K562 (cell line): Measurements from ENCODE around the gene WWP2. TPM values are rescaled to one million over a fixed set of nuclear protein-coding genes. Genes with fewer than 3 reads are reported as not detected.

Source experiments
- ATF3 ChIP-seq, 2 experiments: fragments of 450-650 bp in 1 of 2; sonication (generic) in 1 of 2; formaldehyde crosslinking in 1 of 2; IDR thresholded peaks in 1 of 2; conservative IDR thresholded peaks in 1 of 2; 2 replicates each; pipeline versions ENCODE4 v1.6.1 to v1.8.1; 2016 to 2023; ENCODE audit warnings: mild to moderate bottlenecking in 2 of 2, moderate library complexity in 2 of 2, inconsistent platforms in 1 of 2, missing genetic modification reagents in 1 of 2
- BCOR ChIP-seq: fragments of 450-650 bp; IDR thresholded peaks from 2 replicates; pipeline ENCODE4 v1.6.1; 2016
- CAMTA2 ChIP-seq: fragments of 250-450 bp; sonication (Bioruptor Pico); conservative IDR thresholded peaks from 2 replicates; pipeline ENCODE4 v1.5.1; 2022
- CBX1 ChIP-seq: sonication (generic); IDR thresholded peaks from 2 replicates; pipeline ENCODE4 v1.6.1; 2016; ENCODE audit warnings: antibody characterized with exemption, low read depth, mild to moderate bottlenecking
- CCNT2 ChIP-seq: IDR thresholded peaks from 2 replicates; pipeline ENCODE4 v1.6.1; 2011; ENCODE audit warnings: borderline replicate concordance, low read depth, mild to moderate bottlenecking, moderate library complexity, mixed read lengths, low read length; ENCODE audit not compliant: insufficient read length; ENCODE audit errors: extremely low read depth
- CEBPG ChIP-seq, 3 experiments: fragments of 200-800 bp in 1 of 3; sonication (Bioruptor generic) in 1 of 3; sonication (generic) in 1 of 3; formaldehyde crosslinking in 1 of 3; IDR thresholded peaks in 2 of 3; conservative IDR thresholded peaks in 1 of 3; 2 replicates each; pipeline versions ENCODE4 v1.6.1 to v1.8.0; 2016 to 2022; ENCODE audit warnings: missing compliant biosample characterization in 2 of 3, missing genetic modification characterization in 2 of 3, mild to moderate bottlenecking in 1 of 3, missing genetic modification reagents in 1 of 3
- FOXJ2 ChIP-seq: fragments of 200-800 bp; sonication (Bioruptor generic); IDR thresholded peaks from 2 replicates; pipeline ENCODE4 v1.6.1; 2016; ENCODE audit warnings: missing genetic modification characterization, missing compliant biosample characterization
- FOXK2 ChIP-seq, 2 experiments: fragments of 450-650 bp; IDR thresholded peaks in 1 of 2; conservative IDR thresholded peaks in 1 of 2; 2 replicates each; pipeline ENCODE4 v1.6.1; 2016; ENCODE audit warnings: low read depth in 2 of 2, mild to moderate bottlenecking in 1 of 2
- KLF10 ChIP-seq: fragments of 250-450 bp; sonication (Bioruptor Pico); IDR thresholded peaks from 2 replicates; pipeline ENCODE4 v1.6.1; 2021; ENCODE audit warnings: matching md5 sums
- MCM7 ChIP-seq, 2 experiments: fragments of 450-650 bp; IDR thresholded peaks; 2 replicates each; pipeline ENCODE4 v1.6.1; 2016 to 2018
- NELFE ChIP-seq: IDR thresholded peaks from 2 replicates; pipeline ENCODE4 v1.6.1; 2011; ENCODE audit warnings: mild to moderate bottlenecking; ENCODE audit not compliant: insufficient read depth, insufficient read length
- PREB ChIP-seq: sonication (generic); formaldehyde crosslinking; IDR thresholded peaks from 2 replicates; pipeline ENCODE4 v1.8.1; 2023; ENCODE audit warnings: mild to moderate bottlenecking, missing genetic modification reagents
- RBBP5 ChIP-seq: fragments of 200-600 bp; sonication (generic); IDR thresholded peaks from 2 replicates; pipeline ENCODE4 v1.6.1; 2012; ENCODE audit warnings: borderline replicate concordance, mild to moderate bottlenecking, low read length, control low read depth, inconsistent platforms; ENCODE audit not compliant: insufficient read depth, poor library complexity, severe bottlenecking
- RBM17 ChIP-seq: fragments of 200-400 bp; formaldehyde crosslinking; IDR thresholded peaks from 2 replicates; pipeline ENCODE4 v1.6.1; 2017; ENCODE audit warnings: low read depth, mild to moderate bottlenecking, low read length, borderline replicate concordance
- STAT5A ChIP-seq: IDR thresholded peaks from 2 replicates; pipeline ENCODE4 v1.6.1; 2012; ENCODE audit warnings: low read length, inconsistent platforms, borderline replicate concordance
- THRAP3 ChIP-seq: fragments of 450-650 bp; IDR thresholded peaks from 2 replicates; pipeline ENCODE4 v1.6.1; 2016; ENCODE audit warnings: mild to moderate bottlenecking, inconsistent platforms, borderline replicate concordance
- XRCC5 ChIP-seq: fragments of 200-400 bp; formaldehyde crosslinking; IDR thresholded peaks from 2 replicates; pipeline ENCODE4 v1.6.1; 2017; ENCODE audit warnings: low read depth, mild to moderate bottlenecking, low read length
- ZBTB49 ChIP-seq: sonication (generic); formaldehyde crosslinking; IDR thresholded peaks from 2 replicates; pipeline ENCODE4 v1.8.0; 2022; ENCODE audit warnings: missing genetic modification reagents, mild to moderate bottlenecking, borderline replicate concordance
- ZBTB9 ChIP-seq: fragments of 450-650 bp; formaldehyde crosslinking; IDR thresholded peaks from 2 replicates; pipeline ENCODE4 v1.4.0; 2020; ENCODE audit warnings: mild to moderate bottlenecking, moderate library complexity
- ZNF184 ChIP-seq: sonication (generic); formaldehyde crosslinking; IDR thresholded peaks from 2 replicates; pipeline ENCODE4 v1.5.0; 2020; ENCODE audit warnings: missing genetic modification reagents
- ZNF778 ChIP-seq: fragments of 450-650 bp; formaldehyde crosslinking; IDR thresholded peaks from 2 replicates; pipeline ENCODE4 v1.4.0; 2020; ENCODE audit warnings: mild to moderate bottlenecking, moderate library complexity
- polyA plus RNA-seq, 8 experiments: library from polyadenylated mRNA; depleted of rRNA in 4 of 8; stranded (reverse) in 5 of 8; unstranded in 3 of 8; fragments of >200 nt; fragmentation: Nextera tagmentation in 2 of 8; fragmentation: Illumina TruSeq in 1 of 8; extraction: Ambion mirVana in 2 of 8; extraction: Trizol in 1 of 8; gene quantifications; 2 replicates each; pipeline versions ENCODE4 v1.2.1 to v1.2.3, GENCODE V29; 2011 to 2014; ENCODE audit warnings: inconsistent platforms in 1 of 8, missing spikeins in 1 of 8
- total RNA-seq, 7 experiments: library from RNA; depleted of rRNA in 6 of 7; stranded (reverse); fragments of >200 nt in 6 of 7; fragmentation: Illumina TruSeq in 2 of 7; extraction: Trizol in 2 of 7; gene quantifications; 2 replicates each; pipeline versions ENCODE4 v1.2.1 to v1.2.3, GENCODE V29; 2011 to 2021; ENCODE audit warnings: low replicate concordance in 1 of 7

WWP2 gene
- total and polyA plus RNA-seq, 9 of the 15 experiments (the other 6 are each of a cell fraction or from before 2014, with no cell fraction given): 1.9 to 34.4 (median 14.6) TPM

GRCh38 chr16:69754469-69755310, 7.4 kb upstream of the WWP2 start, which contains the start of gene NOB1 (continued):
- TF ChIP-seq ZBTB49 (no peak), ZNF778 (CRISPR knock-in tag) (no peak), XRCC5 (no peak), FOXK2 (conservative IDR thresholded peaks at IDR 0.05 in 1 of 2, IDR thresholded peaks at IDR 0.05 in 1 of 2; ENCODE audit: low read depth in 2 of 2) (peak; percentile 69 to 76; a peak in 2 of 4 replicates), STAT5A (no peak), THRAP3 (no peak), NELFE (no peak), ZBTB9 (CRISPR knock-in tag) (0 out of 2 replicates have a peak, but pooled peaks have one; percentile 71), FOXJ2 (tag) (no peak), CBX1 (no peak), KLF10 (CRISPR knock-in tag) (no peak), RBBP5 (peak; percentile 93), RBM17 (no peak), PREB (CRISPR knock-in tag) (no peak), CAMTA2 (CRISPR knock-in tag) (no peak), ATF3 (IDR thresholded peaks at IDR 0.05) (no peak), ATF3 (CRISPR knock-in tag; conservative IDR thresholded peaks at IDR 0.05) (0 out of 2 replicates have a peak, but pooled peaks have one; percentile 20), ZNF184 (no peak), CCNT2 (peak; percentile 31), BCOR (no peak), CEBPG (CRISPR knock-in tag; IDR thresholded peaks at IDR 0.05) (peak; percentile 35), CEBPG (tag; conservative IDR thresholded peaks at IDR 0.05 in 1 of 2, IDR thresholded peaks at IDR 0.05 in 1 of 2) (no peak), MCM7 (IDR thresholded peaks at IDR 0.05) (no peak)
